ENCODE measurements around the gene SMIM21.

The SMIM21 gene

GRCh38 chr18:75408554-75409506 is 18.7 kb downstream of the SMIM21 start:
- Histone ChIP-seq H3K4me1 (ENCODE audit: control insufficient read depth in 1 of 2, insufficient read depth in 1 of 2, low read depth in 1 of 2, low read length in 1 of 2) (no peaks in the 10 kb centered on the region), H3K4me3 (ENCODE audit: low read depth in 1 of 2, low read length in 1 of 2) (no peak overlapping the region), H3K27ac (no peak overlapping the region), H3K9me3 (no peaks in the 10 kb centered on the region), H3K36me3 (no peaks in the 10 kb centered on the region), H3K27me3 (peaks cover 8% of the 10 kb centered on the region)
- TF ChIP-seq CTCF (IDR thresholded peaks at IDR 0.05), result no peak

- H3K27ac ChIP-seq, result no peak overlapping the region
- no peaks in the 10 kb centered on the region for H3K4me1 ChIP-seq (ENCODE audit: control insufficient read depth in 1 of 2, insufficient read depth in 1 of 2, low read depth in 1 of 2, low read length in 1 of 2)
- no peak for TF ChIP-seq CTCF (IDR thresholded peaks at IDR 0.05)
- no peak overlapping the region for H3K4me3 ChIP-seq (ENCODE audit: low read depth in 1 of 2, low read length in 1 of 2)
- no peaks in the 10 kb centered on the region for H3K9me3 ChIP-seq
- H3K36me3 ChIP-seq, result no peaks in the 10 kb centered on the region
- H3K27me3 ChIP-seq, result peaks cover 8% of the 10 kb centered on the region
These were observed 19.8 kb downstream of the SMIM21 start for GRCh38 chr18:75407468-75408437.

GRCh38 chr18:75406491-75407445 is 20.7 kb downstream of the SMIM21 start:
- H3K9me3 ChIP-seq, result no peaks in the 10 kb centered on the region
- TF ChIP-seq CTCF (IDR thresholded peaks at IDR 0.05), result no peak
- H3K27ac ChIP-seq, result no peak overlapping the region

GRCh38 chr18:75405351-75405750 is 22.2 kb downstream of the SMIM21 start:
- H3K4me1 ChIP-seq (ENCODE audit: control insufficient read depth in 1 of 2, insufficient read depth in 1 of 2, low read depth in 1 of 2, low read length in 1 of 2), result no peaks in the 10 kb centered on the region
- no peaks in the 10 kb centered on the region for H3K9me3 ChIP-seq
- H3K4me3 ChIP-seq (ENCODE audit: low read depth in 1 of 2, low read length in 1 of 2), result no peak overlapping the region
- TF ChIP-seq CTCF (IDR thresholded peaks at IDR 0.05), result no peak
- H3K27me3 ChIP-seq, result peaks cover 8% of the 10 kb centered on the region
- H3K27ac ChIP-seq, result no peak overlapping the region
- no peaks in the 10 kb centered on the region for H3K36me3 ChIP-seq

More at GRCh38 chr18:75406491-75407445, 20.7 kb downstream of the SMIM21 start:
- no peak overlapping the region for H3K4me3 ChIP-seq (ENCODE audit: low read depth in 1 of 2, low read length in 1 of 2)
- no peaks in the 10 kb centered on the region for H3K4me1 ChIP-seq (ENCODE audit: control insufficient read depth in 1 of 2, insufficient read depth in 1 of 2, low read depth in 1 of 2, low read length in 1 of 2)
- H3K27me3 ChIP-seq, result peaks cover 8% of the 10 kb centered on the region
- H3K36me3 ChIP-seq, result no peaks in the 10 kb centered on the region

GRCh38 chr18:75400366-75400765 is 27.1 kb downstream of the SMIM21 start:
- no peaks in the 10 kb centered on the region for H3K36me3 ChIP-seq
- H3K4me3 ChIP-seq (ENCODE audit: low read depth in 1 of 2, low read length in 1 of 2), result no peak overlapping the region

More at GRCh38 chr18:75400366-75400765, 27.1 kb downstream of the SMIM21 start:
- H3K27ac ChIP-seq, result no peak overlapping the region
- no peaks in the 10 kb centered on the region for H3K4me1 ChIP-seq (ENCODE audit: control insufficient read depth in 1 of 2, insufficient read depth in 1 of 2, low read depth in 1 of 2, low read length in 1 of 2)
- TF ChIP-seq CTCF (IDR thresholded peaks at IDR 0.05), result no peak
- peaks cover 8% of the 10 kb centered on the region for H3K27me3 ChIP-seq
- H3K9me3 ChIP-seq, result no peaks in the 10 kb centered on the region
